SK-N-MC (cell line): ENCODE results near the gene HSPB9.

ENCODE experiments used
- EZH2 ChIP-seq: fragments of 200-600 bp; sonication (generic); IDR thresholded peaks from one replicate; pipeline ENCODE4 v1.6.1; 2017; ENCODE audit warnings: antibody characterized with exemption
- POLR2AphosphoS5 ChIP-seq: IDR thresholded peaks from 2 replicates; pipeline ENCODE4 v1.6.1; 2012; ENCODE audit warnings: mild to moderate bottlenecking, low read depth, low read length, borderline replicate concordance

GRCh38 chr17:42119301-42119700, 3.3 kb upstream of the HSPB9 start:
- TF ChIP-seq EZH2 (no peak), POLR2AphosphoS5 (no peak)
